GM21360 (cell line): ENCODE results near the gene NAALADL1.

Experiments
- ATAC-seq: cut with Tn5 transposase; IDR thresholded peaks from one replicate; pipeline ENCODE4 v1.9.1; 2021; ENCODE audit warnings: mild to moderate bottlenecking, moderate library complexity; ENCODE audit not compliant: unreplicated experiment

Gene NAALADL1, protein sequence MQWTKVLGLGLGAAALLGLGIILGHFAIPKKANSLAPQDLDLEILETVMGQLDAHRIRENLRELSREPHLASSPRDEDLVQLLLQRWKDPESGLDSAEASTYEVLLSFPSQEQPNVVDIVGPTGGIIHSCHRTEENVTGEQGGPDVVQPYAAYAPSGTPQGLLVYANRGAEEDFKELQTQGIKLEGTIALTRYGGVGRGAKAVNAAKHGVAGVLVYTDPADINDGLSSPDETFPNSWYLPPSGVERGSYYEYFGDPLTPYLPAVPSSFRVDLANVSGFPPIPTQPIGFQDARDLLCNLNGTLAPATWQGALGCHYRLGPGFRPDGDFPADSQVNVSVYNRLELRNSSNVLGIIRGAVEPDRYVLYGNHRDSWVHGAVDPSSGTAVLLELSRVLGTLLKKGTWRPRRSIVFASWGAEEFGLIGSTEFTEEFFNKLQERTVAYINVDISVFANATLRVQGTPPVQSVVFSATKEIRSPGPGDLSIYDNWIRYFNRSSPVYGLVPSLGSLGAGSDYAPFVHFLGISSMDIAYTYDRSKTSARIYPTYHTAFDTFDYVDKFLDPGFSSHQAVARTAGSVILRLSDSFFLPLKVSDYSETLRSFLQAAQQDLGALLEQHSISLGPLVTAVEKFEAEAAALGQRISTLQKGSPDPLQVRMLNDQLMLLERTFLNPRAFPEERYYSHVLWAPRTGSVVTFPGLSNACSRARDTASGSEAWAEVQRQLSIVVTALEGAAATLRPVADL

GRCh38 chr11:65058419-65059054 is at the start of gene NAALADL1:
TSS of gene NAALADL1 (minus strand) at chr11:65058553. CDS start at chr11:65058521, 32 bp downstream.
- ATAC-seq = no peak

DNA sequence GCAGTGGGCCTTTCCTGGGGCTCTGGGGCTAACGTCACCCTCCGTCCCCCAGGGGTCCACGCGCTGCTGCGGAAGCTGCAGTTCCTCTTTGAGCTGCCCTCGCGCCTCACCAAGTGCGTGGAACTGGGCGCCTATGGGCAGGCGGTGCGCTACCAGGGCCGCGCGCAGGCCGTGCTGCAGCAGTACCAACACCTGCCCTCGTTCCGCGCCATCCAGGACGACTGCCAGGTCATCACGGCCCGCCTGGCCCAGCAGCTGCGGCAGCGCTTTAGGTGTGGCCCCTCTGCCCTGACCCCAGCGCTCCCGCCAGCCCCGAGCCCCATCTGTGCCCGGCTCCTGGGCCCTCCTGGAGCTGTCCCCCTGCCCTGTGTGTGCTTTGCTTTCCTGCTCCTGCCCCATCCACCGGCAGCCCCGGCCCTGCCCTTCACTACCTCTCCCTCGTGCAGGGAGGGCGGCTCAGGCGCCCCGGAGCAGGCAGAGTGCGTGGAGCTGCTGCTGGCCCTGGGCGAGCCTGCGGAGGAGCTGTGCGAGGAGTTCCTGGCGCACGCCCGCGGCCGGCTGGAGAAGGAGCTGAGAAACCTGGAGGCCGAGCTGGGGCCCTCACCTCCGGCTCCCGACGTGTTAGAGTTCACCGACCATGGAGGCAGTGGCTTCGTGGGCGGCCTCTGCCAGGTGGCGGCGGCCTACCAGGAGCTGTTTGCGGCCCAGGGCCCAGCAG is 49.6 kb upstream of the NAALADL1 start:
- no peak for ATAC-seq

GRCh38 chr11:65107078-65107477 is 48.7 kb upstream of the NAALADL1 start:
- ATAC-seq = no peak

- no peak for ATAC-seq
Observed at GRCh38 chr11:65104628-65105027, 46.3 kb upstream of the NAALADL1 start.

DNA sequence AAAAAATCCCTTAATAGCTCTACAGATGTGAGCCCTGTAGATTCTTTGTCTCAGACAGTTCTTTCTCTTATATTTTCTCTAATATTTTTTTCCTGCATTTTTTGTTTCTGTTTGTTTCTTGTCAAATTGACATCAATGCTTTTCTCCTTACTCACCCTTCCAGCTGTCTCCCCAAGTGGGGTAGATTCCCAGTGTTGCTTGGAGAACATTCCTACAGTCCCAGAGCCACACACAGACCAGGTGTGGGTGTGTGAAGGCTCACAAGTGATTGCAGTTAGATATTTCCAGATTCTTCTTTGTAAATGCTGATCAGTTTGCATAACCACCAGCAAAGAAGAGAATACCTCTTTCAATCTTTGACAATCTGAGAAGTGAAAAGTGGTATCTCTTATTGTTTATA is 45.1 kb upstream of the NAALADL1 start:
- no peak for ATAC-seq

- no peak for ATAC-seq
Observed at GRCh38 chr11:65102142-65103095, 44.1 kb upstream of the NAALADL1 start.

DNA sequence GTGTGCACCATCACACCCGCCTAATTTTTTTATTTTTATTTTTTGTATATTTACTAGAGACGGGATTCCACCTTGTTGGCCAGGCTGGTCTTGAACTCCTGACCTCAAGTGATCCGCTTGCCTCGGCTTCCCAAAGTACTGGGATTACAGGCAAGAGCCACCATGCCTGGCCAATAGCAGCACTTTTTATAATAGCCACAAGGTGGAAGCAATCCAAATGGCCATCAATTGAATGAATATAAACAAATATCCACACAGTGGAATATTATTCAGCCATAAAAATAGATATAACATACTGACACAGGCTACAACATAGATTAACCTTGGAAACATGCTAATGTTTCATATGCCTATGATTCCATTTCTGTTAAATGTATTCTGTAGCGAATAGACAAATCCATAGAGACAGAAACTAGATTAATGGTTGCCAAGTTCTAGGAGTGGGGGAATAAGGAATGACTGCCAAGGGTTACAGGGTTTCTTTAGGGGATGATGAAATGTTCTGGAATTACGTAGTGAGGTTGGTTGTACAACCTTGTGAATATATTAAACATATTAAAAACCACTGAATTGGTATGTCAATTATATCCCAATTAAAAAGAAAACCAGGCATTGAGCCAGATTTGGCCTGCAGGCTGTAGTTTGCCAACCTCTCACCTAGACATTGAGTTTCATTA is 42.5 kb upstream of the NAALADL1 start:
- no peak for ATAC-seq

DNA sequence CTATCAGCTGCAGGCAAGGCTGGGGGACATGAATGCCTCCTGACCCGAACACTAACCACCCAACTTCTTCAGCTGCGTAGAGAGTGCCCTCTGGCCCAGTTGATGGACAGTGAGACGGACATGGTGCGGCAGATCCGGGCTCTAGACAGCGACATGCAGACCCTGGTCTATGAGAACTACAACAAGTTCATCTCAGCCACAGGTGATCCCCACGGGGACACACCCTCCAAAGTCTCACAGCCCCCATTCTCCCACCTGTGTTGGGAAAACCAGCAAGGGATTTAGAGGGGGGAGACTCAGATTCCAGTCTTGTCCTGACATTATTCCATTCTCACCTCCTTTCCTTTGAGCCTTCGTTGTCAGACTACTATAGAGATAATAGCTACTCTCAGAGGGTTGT is 38.6 kb upstream of the NAALADL1 start:
- no peak for ATAC-seq

DNA sequence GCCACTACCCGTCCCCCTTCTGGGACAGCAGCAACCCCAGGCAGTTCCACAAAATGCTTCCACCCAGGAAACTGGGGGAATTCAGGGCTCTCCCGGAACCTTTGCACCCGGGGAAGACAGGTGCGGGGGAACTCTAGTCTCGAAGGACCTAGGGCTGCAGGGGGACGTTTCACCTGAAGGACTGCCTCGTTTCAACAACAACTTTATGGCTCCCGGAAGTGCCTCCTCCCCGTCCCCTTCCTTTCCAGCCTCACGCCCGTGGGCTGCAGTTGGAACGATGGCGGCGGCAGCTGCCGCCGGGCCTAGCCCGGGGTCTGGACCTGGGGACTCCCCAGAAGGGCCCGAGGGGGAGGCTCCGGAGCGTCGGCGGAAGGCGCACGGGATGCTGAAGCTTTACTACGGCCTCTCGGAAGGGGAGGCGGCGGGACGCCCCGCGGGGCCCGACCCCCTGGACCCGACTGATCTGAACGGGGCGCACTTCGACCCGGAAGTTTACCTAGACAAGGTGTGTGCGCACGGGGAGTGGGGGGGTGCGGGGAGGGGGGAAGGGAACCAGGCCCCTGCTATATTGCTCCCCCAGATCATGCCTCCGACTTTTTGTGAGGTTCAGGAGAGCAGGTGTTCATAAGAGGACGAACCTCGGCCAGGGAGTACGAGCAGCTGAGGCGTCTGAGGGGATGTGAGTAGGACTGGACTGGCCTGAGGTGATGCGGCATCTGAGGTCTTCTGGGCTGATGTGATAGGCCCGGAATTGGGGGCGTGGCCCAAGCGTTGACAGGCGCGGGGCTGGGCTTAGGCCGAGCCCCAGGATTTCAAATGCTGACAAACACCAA is 37.8 kb upstream of the NAALADL1 start, which contains the start of gene VPS51:
Gene VPS51, plus strand, starts transcription at position 241 of the 833 bp plus-strand sequence. Its CDS starts 37 bp downstream, at position 278.
- ATAC-seq = peak; percentile 78

DNA sequence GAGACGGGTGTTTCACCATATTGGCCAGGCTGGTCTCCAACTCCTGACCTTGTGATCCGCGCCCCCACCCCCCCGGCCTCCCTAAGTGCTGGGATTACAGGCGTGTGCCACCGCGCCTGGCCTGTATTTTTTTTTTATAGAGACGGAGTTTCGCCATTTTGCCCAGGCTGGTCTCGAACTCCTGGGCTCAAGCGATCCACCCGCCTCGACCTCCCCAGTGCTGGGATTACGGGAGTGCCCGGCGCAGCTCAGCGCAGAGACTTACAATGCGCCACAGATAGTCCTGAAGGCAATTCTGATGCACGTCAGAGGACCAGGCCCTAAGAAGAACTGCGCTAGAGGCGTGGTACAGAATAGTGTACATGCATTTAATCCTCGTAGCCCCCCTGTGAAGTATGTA is 37.1 kb upstream of the NAALADL1 start:
- ATAC-seq = no peak

DNA sequence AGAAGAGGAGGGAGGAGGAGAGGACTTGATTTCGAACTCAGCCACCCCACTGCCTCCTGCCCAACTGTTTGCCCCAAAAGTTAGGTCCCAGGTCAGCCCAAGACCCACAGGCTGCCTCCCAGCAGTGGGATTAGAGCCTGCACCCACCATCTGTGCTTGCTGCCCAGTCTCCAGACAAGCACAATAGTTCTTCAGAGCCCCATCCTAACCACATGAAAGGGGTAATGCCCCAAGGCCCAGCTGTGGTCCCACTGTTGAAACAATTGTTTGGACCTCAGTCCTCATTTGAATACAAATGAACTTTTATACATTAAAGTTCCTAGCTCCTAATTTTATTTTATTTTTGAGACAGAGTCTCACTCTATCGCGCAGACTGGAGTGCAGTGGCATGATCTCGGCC is 32.3 kb upstream of the NAALADL1 start:
- ATAC-seq = no peak

DNA sequence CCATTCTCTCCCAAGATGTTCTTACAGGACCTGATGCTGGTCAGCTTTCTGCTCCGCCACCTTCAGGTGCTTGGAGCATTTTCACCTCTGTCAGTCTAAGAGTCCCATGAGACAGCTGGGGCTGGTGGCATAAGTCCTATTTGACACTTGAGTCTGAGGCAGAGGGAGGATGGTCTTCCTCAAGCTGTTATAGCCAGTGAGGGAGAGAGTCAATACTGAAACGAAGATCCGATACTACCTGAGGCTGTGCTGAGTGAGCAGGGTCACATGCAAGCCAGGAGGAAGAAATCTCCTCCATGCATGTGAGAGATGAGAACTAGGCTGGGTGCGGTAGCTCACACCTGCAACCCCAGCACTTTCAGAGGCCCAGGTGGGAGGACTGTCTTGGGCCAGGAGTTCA is 31.3 kb upstream of the NAALADL1 start:
- ATAC-seq = no peak

DNA sequence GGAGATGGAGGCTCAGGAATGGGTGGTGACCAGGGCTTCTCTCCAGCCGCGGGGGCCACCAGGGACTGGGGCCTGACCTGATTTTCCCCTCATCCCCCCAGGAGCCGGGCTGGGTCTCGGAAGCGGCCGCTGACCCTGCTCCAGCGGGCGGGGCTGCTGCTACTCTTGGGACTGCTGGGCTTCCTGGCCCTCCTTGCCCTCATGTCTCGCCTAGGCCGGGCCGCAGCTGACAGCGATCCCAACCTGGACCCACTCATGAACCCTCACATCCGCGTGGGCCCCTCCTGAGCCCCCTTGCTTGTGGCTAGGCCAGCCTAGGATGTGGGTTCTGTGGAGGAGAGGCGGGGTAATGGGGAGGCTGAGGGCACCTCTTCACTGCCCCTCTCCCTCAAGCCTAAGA is 29.5 kb upstream of the NAALADL1 start:
- no peak for ATAC-seq

GRCh38 chr11:65087216-65087615 is 28.9 kb upstream of the NAALADL1 start:
- ATAC-seq = no peak

GRCh38 chr11:65086809-65087208 is 28.5 kb upstream of the NAALADL1 start:
- ATAC-seq = no peak

DNA sequence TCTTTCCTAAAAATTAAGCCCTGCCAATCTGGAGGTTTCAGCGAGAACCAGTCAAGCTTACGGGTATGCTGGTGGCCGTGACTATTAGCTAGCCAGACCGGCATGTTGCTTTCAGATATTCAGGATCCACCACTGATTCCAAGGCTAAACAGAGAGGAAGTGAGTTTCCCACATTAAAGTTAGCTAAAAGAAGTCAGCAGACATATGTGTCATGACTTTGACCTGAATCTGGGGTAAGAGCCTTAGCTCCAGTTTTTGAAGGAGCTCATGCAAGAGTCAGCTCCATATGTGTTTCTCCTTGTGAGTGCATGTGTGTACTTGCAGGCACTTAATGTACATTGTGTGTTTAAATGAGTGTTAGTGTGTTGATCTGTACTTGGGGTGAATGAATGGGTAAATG is 27.1 kb upstream of the NAALADL1 start:
- ATAC-seq = no peak

GRCh38 chr11:65084598-65085375 is 26.4 kb upstream of the NAALADL1 start:
- ATAC-seq = no peak
